H9 (cell line): Measurements from ENCODE around the gene ACSL6. TPM values are rescaled to one million over a fixed set of nuclear protein-coding genes. Genes with fewer than 3 reads are reported as not detected.

ENCODE experiments used
- DNase-seq: peaks from one replicate; pipeline ENCODE4 v3.0.0-alpha.2; 2017
- H2AFZ ChIP-seq: one replicate; pipeline ENCODE4 v1.6.1; 2013; ENCODE audit warnings: mild to moderate bottlenecking, low read length, control low read depth, moderate library complexity
- H2AK5ac ChIP-seq: 2 replicates; pipeline ENCODE4 v1.6.1; 2013; ENCODE audit warnings: low read length, control low read depth, mixed read lengths; ENCODE audit not compliant: insufficient read length
- H2BK120ac ChIP-seq: one replicate; pipeline ENCODE4 v1.6.1; 2013; ENCODE audit warnings: low read depth, mild to moderate bottlenecking, low read length, control low read depth, inconsistent platforms; ENCODE audit not compliant: poor library complexity, severe bottlenecking
- H2BK12ac ChIP-seq: 2 replicates; pipeline ENCODE4 v1.6.1; 2013; ENCODE audit warnings: low read length, control low read depth, mixed read lengths, low read depth; ENCODE audit not compliant: insufficient read length
- H2BK15ac ChIP-seq: 2 replicates; pipeline ENCODE4 v1.6.1; 2013; ENCODE audit warnings: low read depth, low read length, control low read depth
- H2BK20ac ChIP-seq: one replicate; pipeline ENCODE4 v1.6.1; 2013; ENCODE audit warnings: low read depth, mild to moderate bottlenecking, low read length, control low read depth, inconsistent platforms; ENCODE audit not compliant: poor library complexity, severe bottlenecking
- H2BK5ac ChIP-seq: 2 replicates; pipeline ENCODE4 v1.6.1; 2013; ENCODE audit warnings: low read length, control low read depth, mixed read lengths; ENCODE audit not compliant: insufficient read length
- H3K14ac ChIP-seq: 2 replicates; pipeline ENCODE4 v1.6.1; 2013; ENCODE audit warnings: low read length, control low read depth; ENCODE audit not compliant: insufficient read depth
- H3K18ac ChIP-seq: 2 replicates; pipeline ENCODE4 v1.6.1; 2013; ENCODE audit warnings: low read depth, mild to moderate bottlenecking, mixed read lengths, low read length, control low read depth; ENCODE audit not compliant: insufficient read length
- H3K23ac ChIP-seq: 2 replicates; pipeline ENCODE4 v1.6.1; 2013; ENCODE audit warnings: low read length, control low read depth, mixed read lengths, low read depth; ENCODE audit not compliant: insufficient read length
- H3K23me2 ChIP-seq: 2 replicates; pipeline ENCODE4 v1.6.1; 2013; ENCODE audit warnings: low read depth, mild to moderate bottlenecking, mixed read lengths, low read length, control low read depth; ENCODE audit not compliant: insufficient read length, poor library complexity, severe bottlenecking
- H3K27ac ChIP-seq: 2 replicates; pipeline ENCODE4 v1.5.1; 2013; ENCODE audit warnings: low read length, control low read depth, mixed read lengths, low read depth; ENCODE audit not compliant: insufficient read length
- H3K27me3 ChIP-seq: 2 replicates; pipeline ENCODE4 v1.6.1; 2013; ENCODE audit warnings: low read length, control low read depth, inconsistent platforms; ENCODE audit not compliant: insufficient read depth
- H3K4ac ChIP-seq: 2 replicates; pipeline ENCODE4 v1.6.1; 2013; ENCODE audit warnings: low read depth, mild to moderate bottlenecking, control low read depth, inconsistent platforms, low read length, moderate library complexity
- H3K4me1 ChIP-seq: 2 replicates; pipeline ENCODE4 v1.6.1; 2013; ENCODE audit warnings: low read length, control low read depth, inconsistent platforms; ENCODE audit not compliant: insufficient read depth
- H3K4me2 ChIP-seq: 2 replicates; pipeline ENCODE4 v1.6.1; 2013; ENCODE audit warnings: low read length, control low read depth, mixed read lengths; ENCODE audit not compliant: insufficient read length, insufficient read depth
- H3K56ac ChIP-seq: 2 replicates; pipeline ENCODE4 v1.6.1; 2013; ENCODE audit warnings: low read depth, mild to moderate bottlenecking, mixed read lengths, low read length, control low read depth; ENCODE audit not compliant: insufficient read length
- H3K79me1 ChIP-seq: 2 replicates; pipeline ENCODE4 v1.6.1; 2013; ENCODE audit warnings: low read depth, mild to moderate bottlenecking, moderate library complexity, low read length, control low read depth, inconsistent platforms; ENCODE audit not compliant: insufficient read depth, poor library complexity, severe bottlenecking
- H3K79me2 ChIP-seq: 2 replicates; pipeline ENCODE4 v1.6.1; 2013; ENCODE audit warnings: low read length, control low read depth, inconsistent platforms; ENCODE audit not compliant: insufficient read depth
- H3K9ac ChIP-seq: 2 replicates; pipeline ENCODE4 v1.6.1; 2013; ENCODE audit warnings: low read length, control low read depth, mixed read lengths; ENCODE audit not compliant: insufficient read length; ENCODE audit errors: extremely low read depth
- H3K9me3 ChIP-seq: one replicate; pipeline ENCODE4 v1.6.1; 2013; ENCODE audit warnings: low read depth, low read length, inconsistent platforms; ENCODE audit not compliant: control insufficient read depth
- H3T11ph ChIP-seq: one replicate; pipeline ENCODE4 v1.6.1; 2013; ENCODE audit warnings: mild to moderate bottlenecking, low read length, control low read depth, inconsistent platforms
- H4K20me1 ChIP-seq: one replicate; pipeline ENCODE4 v1.6.1; 2013; ENCODE audit not compliant: control insufficient read depth, insufficient read length, insufficient read depth
- H4K5ac ChIP-seq: 2 replicates; pipeline ENCODE4 v1.6.1; 2013; ENCODE audit warnings: low read depth, mild to moderate bottlenecking, mixed read lengths, low read length, control low read depth; ENCODE audit not compliant: insufficient read length
- H4K8ac ChIP-seq: replicated peaks from 2 replicates; pipeline ENCODE4 v1.6.1; 2013; ENCODE audit warnings: low read length, control low read depth, mixed read lengths, low read depth; ENCODE audit not compliant: insufficient read length
- H4K91ac ChIP-seq: 2 replicates; pipeline ENCODE4 v1.6.1; 2013; ENCODE audit warnings: low read depth, mild to moderate bottlenecking, moderate library complexity, mixed read lengths, low read length, control low read depth; ENCODE audit not compliant: insufficient read length
- H3K27ac Mint-ChIP-seq, 3 experiments: 2 replicates in 2 of 3; 3 replicates in 1 of 3; pipeline ENCODE4 v1.8.0; 2020 to 2021; ENCODE audit warnings: mixed read lengths in 3 of 3, mild to moderate bottlenecking in 1 of 3, moderate library complexity in 1 of 3
- H3K27me3 Mint-ChIP-seq: 2 replicates; pipeline ENCODE4 v1.8.0; 2021; ENCODE audit warnings: low read depth, mild to moderate bottlenecking, moderate library complexity, mixed read lengths
- H3K36me3 Mint-ChIP-seq, 3 experiments: 2 replicates in 2 of 3; 3 replicates in 1 of 3; pipeline ENCODE4 v1.8.0; 2020 to 2021; ENCODE audit warnings: low read depth in 3 of 3, mixed read lengths in 3 of 3; ENCODE audit not compliant: insufficient read depth in 1 of 3
- H3K4me1 Mint-ChIP-seq, 2 experiments: 2 replicates each; pipeline ENCODE4 v1.8.0; 2020; ENCODE audit warnings: mixed read lengths in 2 of 2
- H3K4me3 Mint-ChIP-seq, 2 experiments: 2 replicates in 1 of 2; 3 replicates in 1 of 2; pipeline ENCODE4 v1.8.0; 2020 to 2021; ENCODE audit warnings: mild to moderate bottlenecking in 2 of 2, mixed read lengths in 2 of 2, moderate library complexity in 1 of 2
- H3K9me3 Mint-ChIP-seq, 2 experiments: 2 replicates in 1 of 2; 3 replicates in 1 of 2; pipeline ENCODE4 v1.8.0; 2020; ENCODE audit warnings: mild to moderate bottlenecking in 2 of 2, mixed read lengths in 2 of 2, moderate library complexity in 1 of 2
- CTCF ChIP-seq: fragments of 200-600 bp; sonication (generic); conservative IDR thresholded peaks from 3 replicates; pipeline ENCODE4 v1.8.0; 2021; ENCODE audit warnings: antibody characterized with exemption, mild to moderate bottlenecking
- WGBS: extraction: QIAGEN DNeasy Blood & Tissue Kit; methylation state at CpG from one replicate; pipeline ENCODE4 v1.1.7; 2013; ENCODE audit warnings: missing lambda C conversion rate, low lambda C conversion rate, mixed read lengths; ENCODE audit not compliant: insufficient read length; ENCODE audit errors: extremely low coverage; 5-methylcytosine and 5-hydroxymethylcytosine counted together
- total RNA-seq: library from RNA; stranded (reverse); gene quantifications from 2 replicates; pipeline ENCODE4 v1.2.1, GENCODE V29; 2021

Gene ACSL6
- total RNA-seq, 1 experiment from 2014 or later = 1.6 TPM

- Histone ChIP-seq H3K9ac (no peak overlapping the region), H3K56ac (no peak overlapping the region), H3K9me3 (no peaks in the 10 kb centered on the region), H3K4ac (no peak overlapping the region), H3K4me2 (no peak overlapping the region), H4K8ac (no peak overlapping the region), H2BK20ac (no peak overlapping the region), H4K5ac (no peak overlapping the region), H3K79me2 (no peaks in the 10 kb centered on the region), H2BK5ac (no peak overlapping the region), H4K20me1 (no peaks in the 10 kb centered on the region), H3K14ac (no peak overlapping the region), H2AFZ (no peak overlapping the region), H3T11ph (no peak overlapping the region), H3K4me1 (peaks cover 9% of the 10 kb centered on the region; the same call in 1 of the 2 replicates), H3K23ac (no peak overlapping the region), H3K27me3 (no peaks in the 10 kb centered on the region), H3K79me1 (no peaks in the 10 kb centered on the region), H2BK12ac (no peak overlapping the region), H3K27ac (no peak overlapping the region), H3K18ac (no peak overlapping the region), H2BK15ac (no peak overlapping the region), H2BK120ac (no peak overlapping the region), H3K23me2 (no peaks in the 10 kb centered on the region), H4K91ac (no peak overlapping the region), H2AK5ac (no peak overlapping the region)
- H3K4me3 Mint-ChIP-seq = peak overlapping the region in 1 of 2 experiments; percentile 50; a peak in 1 of 5 replicates
- H3K36me3 Mint-ChIP-seq = no peaks in the 10 kb centered on the region
- no peak for DNase-seq
- no peak for TF ChIP-seq CTCF
- H3K4me1 Mint-ChIP-seq = peaks cover 33 to 39% of the 10 kb centered on the region in 2 experiments
- WGBS = no CpG with 5 or more reads among the region's 7 CpGs
- H3K9me3 Mint-ChIP-seq = no peaks in the 10 kb centered on the region
- H3K27me3 Mint-ChIP-seq = peaks cover 15% of the 10 kb centered on the region
- peak overlapping the region in 1 of 3 experiments; percentile 74; a peak in 2 of 7 replicates for H3K27ac Mint-ChIP-seq
Measured at GRCh38 chr5:132000677-132001453, 10.6 kb downstream of the ACSL6 start.
